GM03348 (cell line): ENCODE data around the gene AFP.
A peak's percentile ranks its signal among the peaks of the same experiment; 100 is the strongest.

Experiments
- DNase-seq: peaks from one replicate; pipeline ENCODE4 v3.0.0; 2012; ENCODE audit warnings: low spot score

AFP gene

GRCh38 chr4:73460913-73461522, 25.0 kb downstream of the AFP start:
- no peak for DNase-seq

DNA sequence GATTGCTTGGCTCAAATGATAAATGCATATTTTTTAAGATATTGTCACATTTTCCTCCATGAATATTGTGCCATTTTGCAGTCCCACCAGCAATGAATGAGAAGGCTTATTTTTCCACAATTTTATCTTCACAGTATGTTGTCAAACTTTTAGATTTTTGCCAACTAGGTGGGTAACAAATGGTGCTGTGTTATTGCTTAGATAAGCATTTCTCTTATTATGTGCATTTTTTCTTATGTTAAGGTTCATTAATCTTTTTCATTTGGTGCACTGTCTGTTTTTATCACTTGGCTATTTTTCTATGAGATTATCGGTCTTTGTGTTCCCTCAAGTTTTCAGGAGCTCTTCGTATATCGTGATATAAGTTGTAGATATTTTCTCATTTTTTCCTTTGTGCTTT, 32.1 kb downstream of the AFP start:
- DNase-seq, result no peak

- DNase-seq, result no peak
These were observed 34.7 kb downstream of the AFP start for GRCh38 chr4:73470728-73471127.

DNA sequence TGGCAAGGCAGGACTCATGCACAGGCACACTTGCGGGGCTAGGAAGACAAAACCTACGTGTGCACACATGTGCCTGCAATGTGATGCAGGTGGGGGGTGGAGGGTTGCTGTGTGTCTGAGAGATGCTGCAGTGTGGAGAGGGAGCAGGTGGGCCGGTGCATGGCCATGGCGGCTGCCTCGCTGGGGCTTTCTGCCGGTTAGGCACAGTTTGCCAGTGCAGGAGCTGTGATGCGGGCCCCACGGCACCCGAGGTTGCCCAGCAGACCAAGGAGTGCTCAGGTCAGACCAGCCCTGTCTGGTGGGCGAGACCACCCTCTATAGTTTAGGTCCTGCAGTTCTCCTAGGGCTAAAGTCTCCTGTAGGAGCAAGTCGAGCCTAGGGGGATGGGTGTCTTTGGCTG, 41.2 kb downstream of the AFP start:
- no peak for DNase-seq

DNA sequence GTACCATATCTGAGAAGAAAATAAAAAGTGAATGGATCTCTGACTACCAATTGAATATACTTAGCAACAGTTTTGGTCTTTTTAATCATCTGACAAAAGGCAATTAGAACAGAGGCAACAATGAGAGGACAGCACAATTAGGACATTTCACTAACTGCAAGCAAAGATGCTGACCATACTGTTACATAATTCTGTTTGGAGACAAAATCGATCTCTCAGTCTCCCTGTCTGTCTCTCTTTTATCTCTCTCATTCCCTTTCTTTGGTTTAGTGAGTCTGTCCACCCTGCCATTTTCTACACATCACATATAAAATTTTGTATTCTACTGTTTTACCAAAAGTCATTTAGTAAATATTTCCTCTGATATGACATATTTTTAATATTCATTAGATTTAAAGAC, 43.3 kb downstream of the AFP start:
- DNase-seq, result no peak

DNA sequence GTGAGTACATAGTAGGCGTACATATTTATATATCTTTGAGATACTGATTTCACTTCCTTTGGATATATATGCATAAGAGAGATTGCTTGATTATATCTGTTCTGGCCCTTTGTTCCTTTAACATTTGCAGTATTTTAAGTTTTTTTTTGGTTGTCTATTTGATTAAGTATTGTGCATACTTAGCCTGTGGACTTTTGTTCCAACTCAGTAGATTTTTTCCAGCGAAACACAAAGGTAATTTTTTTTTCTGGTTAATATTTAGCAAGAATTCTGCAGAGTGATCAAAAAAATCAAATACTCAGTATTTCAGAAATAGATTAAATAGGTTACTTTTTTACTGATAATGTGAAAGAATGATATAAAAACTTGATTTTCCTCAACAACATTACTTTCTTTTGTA, 45.3 kb downstream of the AFP start, which contains the start of gene AFM:
AFM (plus strand) TSS at position 388 of the 400 bp plus-strand sequence. CDS start 31 bp downstream, outside the sequence.
- no peak for DNase-seq

- DNase-seq, result no peak
These were observed 49.1 kb downstream of the AFP start for GRCh38 chr4:73485085-73485484.

DNA sequence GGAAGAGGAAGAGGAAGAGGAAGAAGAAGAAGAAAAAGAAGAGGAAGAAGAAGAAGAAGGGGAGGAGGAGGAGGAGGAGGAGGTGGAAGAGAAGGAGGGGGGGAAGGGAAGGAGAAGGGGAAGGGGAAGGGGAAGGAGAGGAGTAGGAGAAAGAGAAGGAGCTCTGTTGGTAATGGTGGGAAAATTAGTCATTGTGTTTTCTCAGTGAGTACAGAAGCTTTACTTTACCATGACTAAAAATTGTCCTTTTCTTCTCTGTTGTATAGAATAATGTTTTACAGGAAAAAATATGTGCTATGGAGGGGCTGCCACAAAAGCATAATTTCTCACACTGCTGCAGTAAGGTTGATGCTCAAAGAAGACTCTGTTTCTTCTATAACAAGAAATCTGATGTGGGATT, 49.6 kb downstream of the AFP start:
- no peak for DNase-seq

- no peak for DNase-seq
These were observed 50.5 kb downstream of the AFP start for GRCh38 chr4:73486497-73486896.

GRCh38 chr4:73487233-73487632, 51.2 kb downstream of the AFP start:
- no peak for DNase-seq

- DNase-seq, result peak; percentile 6
These were observed 64.2 kb downstream of the AFP start for GRCh38 chr4:73499996-73500765.

- DNase-seq, result no peak
These were observed 65.7 kb downstream of the AFP start for GRCh38 chr4:73501664-73502265.

DNA sequence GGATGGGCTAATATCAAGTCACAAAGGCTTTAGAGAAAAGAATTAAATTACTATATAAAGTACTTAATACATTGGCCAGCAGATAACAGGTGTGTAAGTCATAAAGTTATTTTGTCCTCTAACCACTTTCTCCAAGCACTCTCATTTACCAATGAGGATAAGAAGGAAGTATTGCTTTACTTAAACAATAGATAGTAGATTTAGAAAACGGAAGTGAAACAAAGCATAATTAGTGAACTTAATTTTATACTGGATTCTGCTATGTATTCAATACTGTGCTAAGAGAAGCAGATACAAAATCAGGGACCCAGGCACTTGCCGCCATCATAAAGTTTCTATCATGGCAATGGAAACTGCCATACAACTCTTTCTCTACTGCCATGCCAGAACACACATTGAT, 69.5 kb downstream of the AFP start:
- no peak for DNase-seq
